Measurements from ENCODE around the gene ABCA7. TPM values are rescaled to one million over a fixed set of nuclear protein-coding genes. Genes with fewer than 3 reads are reported as not detected.

The ABCA7 gene
- total and polyA plus RNA-seq, 2 of the 8 experiments (the other 6 are each of a cell fraction or from before 2014, with no cell fraction given) = 10.4 to 25.6 TPM

DNA sequence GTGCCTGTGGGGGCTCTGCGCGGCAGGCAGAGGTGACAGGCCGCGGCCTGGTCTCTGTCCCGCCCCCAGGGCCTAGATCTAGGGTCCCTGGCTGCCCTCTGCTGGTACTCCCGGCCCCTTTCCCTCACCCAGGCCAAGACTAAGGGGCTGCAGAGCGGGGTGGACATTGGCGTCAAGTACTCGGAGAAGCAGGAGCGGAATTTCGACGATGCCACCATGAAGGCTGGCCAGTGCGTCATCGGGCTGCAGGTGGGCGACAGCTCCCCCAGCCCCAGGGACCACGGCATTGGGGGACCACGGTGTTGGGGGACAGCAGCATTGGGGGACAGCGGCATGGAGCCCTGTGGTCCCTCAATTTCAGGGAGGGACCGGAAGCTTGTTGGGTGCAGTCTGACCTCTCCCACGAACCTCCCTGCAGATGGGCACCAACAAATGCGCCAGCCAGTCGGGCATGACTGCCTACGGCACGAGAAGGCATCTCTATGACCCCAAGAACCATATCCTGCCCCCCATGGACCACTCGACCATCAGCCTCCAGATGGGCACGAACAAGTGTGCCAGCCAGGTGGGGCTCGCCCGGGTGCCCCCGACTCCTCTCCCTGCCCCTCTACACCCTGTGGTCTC, 3.8 kb upstream of the ABCA7 start:
- Histone ChIP-seq H3K27ac (ENCODE audit: low read depth, low read length) (no peak overlapping the region), H3K56ac (replicated peaks; ENCODE audit: insufficient read length, low read depth, low read length) (no peak overlapping the region), H3K14ac (ENCODE audit: insufficient read length) (no peak overlapping the region), H3K79me2 (ENCODE audit: control insufficient read depth in 1 of 2, insufficient read depth in 2 of 2, low read length in 2 of 2) (peaks cover 0 to 15% of the 10 kb centered on the region in 2 experiments; a peak in 2 of 4 replicates), H3K36me3 (ENCODE audit: control insufficient read depth in 2 of 4, insufficient read depth in 4 of 4, low read length in 3 of 4) (peaks cover 20 to 37% (median 34%) of the 10 kb centered on the region in 4 experiments), H2AK5ac (ENCODE audit: low read depth, low read length) (no peak overlapping the region), H3K4me2 (ENCODE audit: insufficient read depth in 1 of 2, low read depth in 2 of 2, low read length in 2 of 2) (no peak overlapping the region), H4K5ac (ENCODE audit: insufficient read length, low read depth, low read length) (no peak overlapping the region), H4K20me1 (replicated peaks in 1 of 2; ENCODE audit: control insufficient read depth in 1 of 2, insufficient read depth in 2 of 2, low read length in 2 of 2) (peaks cover 0 to 13% of the 10 kb centered on the region in 2 experiments), H3K4me1 (replicated peaks in 1 of 4; ENCODE audit: control insufficient read depth in 3 of 4, insufficient read depth in 4 of 4, low read length in 3 of 4) (peaks cover 0 to 8% (median 6%) of the 10 kb centered on the region in 4 experiments; a peak in 6 of 7 replicates), H3K23ac (ENCODE audit: insufficient read length) (no peak overlapping the region), H2BK120ac (replicated peaks; ENCODE audit: low read depth, low read length) (no peak overlapping the region), H2BK15ac (ENCODE audit: low read length) (no peak overlapping the region), H2BK20ac (ENCODE audit: low read length) (no peak overlapping the region), H3K23me2 (ENCODE audit: low read depth, low read length) (peaks cover 10% of the 10 kb centered on the region), H3K4me3 (ENCODE audit: extremely low read depth in 1 of 4, insufficient read depth in 2 of 4, low read depth in 3 of 4, low read length in 4 of 4) (no peak overlapping the region), H3K18ac (ENCODE audit: extremely low read depth, low read length) (no peak overlapping the region), H3K4ac (replicated peaks; ENCODE audit: insufficient read length, low read depth, low read length) (no peak overlapping the region), H2AFZ (ENCODE audit: low read length) (no peak overlapping the region), H3K9ac (replicated peaks in 1 of 4; ENCODE audit: extremely low read depth in 1 of 4, low read depth in 3 of 4, low read length in 3 of 4) (no peak overlapping the region), H2BK5ac (ENCODE audit: low read depth, low read length) (no peak overlapping the region), H3K9me3 (ENCODE audit: insufficient read depth in 2 of 2, low read depth in 1 of 2, low read length in 1 of 2) (no peaks in the 10 kb centered on the region), H3K27me3 (replicated peaks in 1 of 4; ENCODE audit: control insufficient read depth in 3 of 4, extremely low read depth in 1 of 4, insufficient read depth in 3 of 4, low read length in 3 of 4) (no peaks in the 10 kb centered on the region), H2BK12ac (ENCODE audit: low read depth, low read length) (no peak overlapping the region), H4K8ac (ENCODE audit: extremely low read depth, insufficient read depth, low read length) (peak overlapping the region; percentile 4; the same call in 1 of the 2 replicates), H4K91ac (replicated peaks; ENCODE audit: insufficient read length, low read length) (no peak overlapping the region), H3K79me1 (ENCODE audit: low read depth, low read length) (peaks cover 3% of the 10 kb centered on the region)
- WGBS, 2 experiments (ENCODE audit: extremely low coverage in 1 of 2, insufficient coverage in 1 of 2, insufficient read length in 1 of 2, insufficient replicate concordance in 2 of 2, low coverage in 1 of 2, low lambda C conversion rate in 2 of 2, missing lambda C conversion rate in 1 of 2) = 91% methylated on average over 29 of the region's 29 CpGs; no CpG with 5 or more reads in 1 of the 2 experiments
- FAIRE-seq (no peak), DNase-seq (ENCODE audit: low read depth in 1 of 2, low spot score in 2 of 2) (no peak)
- ChIA-PET CTCF (ENCODE audit: partially characterized antibody) (interaction anchor here (0.7 to 1.8 kb wide), 4 partner anchors 11 to 164 kb away, joined by 3 to 5 read pairs (median 4); no protein-coding TSS in a partner anchor), POLR2A (ENCODE audit: partially characterized antibody) (interaction anchor here (0.6 to 16.4 kb wide), 10 partner anchors 9 to 233 kb away, joined by 3 to 509 read pairs (median 6); partner anchors contain the start of genes CIRBP, CNN2 and RNU6-2)
- no peak for TF ChIP-seq SIX5 (IDR thresholded peaks at IDR 0.05; ENCODE audit: low read depth, low read length)
- peak in 1 of 2 experiments; percentile 85; a peak in 1 of 3 replicates for TF ChIP-seq POLR2A (IDR thresholded peaks at IDR 0.05; ENCODE audit: control extremely low read depth in 1 of 2, low read depth in 2 of 2, low read length in 2 of 2)
- TF ChIP-seq, protein P1, sequence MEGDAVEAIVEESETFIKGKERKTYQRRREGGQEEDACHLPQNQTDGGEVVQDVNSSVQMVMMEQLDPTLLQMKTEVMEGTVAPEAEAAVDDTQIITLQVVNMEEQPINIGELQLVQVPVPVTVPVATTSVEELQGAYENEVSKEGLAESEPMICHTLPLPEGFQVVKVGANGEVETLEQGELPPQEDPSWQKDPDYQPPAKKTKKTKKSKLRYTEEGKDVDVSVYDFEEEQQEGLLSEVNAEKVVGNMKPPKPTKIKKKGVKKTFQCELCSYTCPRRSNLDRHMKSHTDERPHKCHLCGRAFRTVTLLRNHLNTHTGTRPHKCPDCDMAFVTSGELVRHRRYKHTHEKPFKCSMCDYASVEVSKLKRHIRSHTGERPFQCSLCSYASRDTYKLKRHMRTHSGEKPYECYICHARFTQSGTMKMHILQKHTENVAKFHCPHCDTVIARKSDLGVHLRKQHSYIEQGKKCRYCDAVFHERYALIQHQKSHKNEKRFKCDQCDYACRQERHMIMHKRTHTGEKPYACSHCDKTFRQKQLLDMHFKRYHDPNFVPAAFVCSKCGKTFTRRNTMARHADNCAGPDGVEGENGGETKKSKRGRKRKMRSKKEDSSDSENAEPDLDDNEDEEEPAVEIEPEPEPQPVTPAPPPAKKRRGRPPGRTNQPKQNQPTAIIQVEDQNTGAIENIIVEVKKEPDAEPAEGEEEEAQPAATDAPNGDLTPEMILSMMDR (IDR thresholded peaks at IDR 0.05; ENCODE audit: control extremely low read depth in 1 of 3, insufficient read depth in 1 of 3, low read depth in 1 of 3, low read length in 3 of 3) = peak; percentile 35 to 46 (median 36)
- peak; percentile 36 to 57; a peak in 3 of 4 replicates for TF ChIP-seq RAD21 (IDR thresholded peaks at IDR 0.05 in 1 of 2, conservative IDR thresholded peaks at IDR 0.05 in 1 of 2; ENCODE audit: low read depth in 2 of 2, low read length in 2 of 2)
- TF ChIP-seq POLR2AphosphoS5 (IDR thresholded peaks at IDR 0.05; ENCODE audit: low read depth, low read length) = peak; percentile 94
